Measurements from ENCODE around the gene CREM.

The CREM gene

GRCh38 chr10:35237766-35238512, 111.3 kb downstream of the CREM start:
- Histone ChIP-seq H3K27me3 (ENCODE audit: low read depth, low read length) (no peaks in the 10 kb centered on the region), H3K9me3 (ENCODE audit: insufficient read depth, low read length) (no peaks in the 10 kb centered on the region)
- TF ChIP-seq EZH2phosphoT487 (IDR thresholded peaks at IDR 0.05; ENCODE audit: low read depth): no peak
- no peak for TF ChIP-seq CTCF (IDR thresholded peaks at IDR 0.05; ENCODE audit: low read depth, low read length)

GRCh38 chr10:35244549-35244948, 117.9 kb downstream of the CREM start:
- H3K4me3 ChIP-seq (ENCODE audit: low read length): no peak overlapping the region
- H2AFZ ChIP-seq (ENCODE audit: low read depth, low read length): no peak overlapping the region
- no peak overlapping the region for H3K4me2 ChIP-seq (ENCODE audit: low read length)
- no peaks in the 10 kb centered on the region for H3K4me1 ChIP-seq (ENCODE audit: low read length)
- H3K27ac ChIP-seq (ENCODE audit: low read length): no peak overlapping the region
- no peaks in the 10 kb centered on the region for H3K36me3 ChIP-seq (replicated peaks; ENCODE audit: low read depth, low read length)
- H3K79me2 ChIP-seq (ENCODE audit: low read length): no peaks in the 10 kb centered on the region
- TF ChIP-seq CTCF (IDR thresholded peaks at IDR 0.05; ENCODE audit: low read depth, low read length): no peak
- H3K27me3 ChIP-seq (ENCODE audit: low read depth, low read length): no peaks in the 10 kb centered on the region
- H3K9ac ChIP-seq (ENCODE audit: low read length): no peak overlapping the region
- no peaks in the 10 kb centered on the region for H3K9me3 ChIP-seq (ENCODE audit: insufficient read depth, low read length)
- H4K20me1 ChIP-seq (ENCODE audit: insufficient read depth, low read length): no peaks in the 10 kb centered on the region

More at GRCh38 chr10:35237766-35238512, 111.3 kb downstream of the CREM start:
- H3K36me3 ChIP-seq (replicated peaks; ENCODE audit: low read depth, low read length): no peaks in the 10 kb centered on the region
- no peak overlapping the region for H3K4me2 ChIP-seq (ENCODE audit: low read length)
- no peak overlapping the region for H3K9ac ChIP-seq (ENCODE audit: low read length)
- no peaks in the 10 kb centered on the region for H4K20me1 ChIP-seq (ENCODE audit: insufficient read depth, low read length)
- H3K79me2 ChIP-seq (ENCODE audit: low read length): no peaks in the 10 kb centered on the region
- 0 out of 2 replicates have a peak, but pooled peaks cover 4% of the 10 kb centered on the region for H3K4me1 ChIP-seq (ENCODE audit: low read length)
- H3K4me3 ChIP-seq (ENCODE audit: low read length): no peak overlapping the region
- no peak overlapping the region for H3K27ac ChIP-seq (ENCODE audit: low read length)
- H2AFZ ChIP-seq (ENCODE audit: low read depth, low read length): no peak overlapping the region

- TF ChIP-seq EZH2phosphoT487 (IDR thresholded peaks at IDR 0.05; ENCODE audit: low read depth): no peak
- TF ChIP-seq CTCF (IDR thresholded peaks at IDR 0.05; ENCODE audit: low read depth, low read length): no peak
- no peak overlapping the region for H3K4me2 ChIP-seq (ENCODE audit: low read length)
These were observed 120.2 kb downstream of the CREM start for GRCh38 chr10:35246770-35247343.

GRCh38 chr10:35251373-35252100, 124.9 kb downstream of the CREM start:
- H3K9me3 ChIP-seq (ENCODE audit: insufficient read depth, low read length): no peaks in the 10 kb centered on the region
- H3K9ac ChIP-seq (ENCODE audit: low read length): no peak overlapping the region
- no peak for TF ChIP-seq CTCF (IDR thresholded peaks at IDR 0.05; ENCODE audit: low read depth, low read length)
- TF ChIP-seq EZH2phosphoT487 (IDR thresholded peaks at IDR 0.05; ENCODE audit: low read depth): no peak
- H3K4me3 ChIP-seq (ENCODE audit: low read length): no peak overlapping the region
- H4K20me1 ChIP-seq (ENCODE audit: insufficient read depth, low read length): no peaks in the 10 kb centered on the region
- no peaks in the 10 kb centered on the region for H3K27me3 ChIP-seq (ENCODE audit: low read depth, low read length)
- no peak overlapping the region for H3K27ac ChIP-seq (ENCODE audit: low read length)
- H3K36me3 ChIP-seq (replicated peaks; ENCODE audit: low read depth, low read length): no peaks in the 10 kb centered on the region
- H3K4me1 ChIP-seq (ENCODE audit: low read length): no peaks in the 10 kb centered on the region
- H3K4me2 ChIP-seq (ENCODE audit: low read length): no peak overlapping the region
- H3K79me2 ChIP-seq (ENCODE audit: low read length): no peaks in the 10 kb centered on the region
- no peak overlapping the region for H2AFZ ChIP-seq (ENCODE audit: low read depth, low read length)

More at GRCh38 chr10:35246770-35247343, 120.2 kb downstream of the CREM start:
- H3K79me2 ChIP-seq (ENCODE audit: low read length): no peaks in the 10 kb centered on the region
- no peaks in the 10 kb centered on the region for H3K9me3 ChIP-seq (ENCODE audit: insufficient read depth, low read length)
- H3K36me3 ChIP-seq (replicated peaks; ENCODE audit: low read depth, low read length): no peaks in the 10 kb centered on the region
- H4K20me1 ChIP-seq (ENCODE audit: insufficient read depth, low read length): no peaks in the 10 kb centered on the region
- H3K27ac ChIP-seq (ENCODE audit: low read length): no peak overlapping the region
- no peak overlapping the region for H3K4me3 ChIP-seq (ENCODE audit: low read length)
- H2AFZ ChIP-seq (ENCODE audit: low read depth, low read length): no peak overlapping the region
- H3K9ac ChIP-seq (ENCODE audit: low read length): no peak overlapping the region
- no peaks in the 10 kb centered on the region for H3K4me1 ChIP-seq (ENCODE audit: low read length)
- no peaks in the 10 kb centered on the region for H3K27me3 ChIP-seq (ENCODE audit: low read depth, low read length)

Data from OCI-LY3 (cell line).